Endothelial cell of umbilical vein (primary cell): Measurements from ENCODE around the gene ZNF791. TPM values are rescaled to one million over a fixed set of nuclear protein-coding genes. Genes with fewer than 3 reads are reported as not detected.

Experiments
- BruUV-seq: library from RNA; stranded (reverse); fragments of 400-500 nt; replicated peaks from 2 replicates; lab custom pipeline; 2021; lab: Mats Ljungman, UMichigan
- CTCF ChIA-PET: fragments of 300-600, 350-600 bp; sonication (Branson Sonifier 250); formaldehyde crosslinking; loops from one replicate; lab custom pipeline; 2021; ENCODE audit warnings: antibody characterized with exemption, inconsistent platforms; lab: Charles Lee
- POLR2A ChIA-PET: fragments of 300-600, 350-600 bp; sonication (Branson Sonifier 250); formaldehyde crosslinking; loops from one replicate; lab custom pipeline; 2021; ENCODE audit warnings: antibody characterized with exemption, inconsistent platforms; lab: Charles Lee
- DNase-seq: peaks from one replicate; pipeline ENCODE4 v3.0.0-alpha.2; 2011; ENCODE audit warnings: low read depth, low spot score
- FAIRE-seq: peaks from 2 replicates; lab custom pipeline; 2011; peaks lifted over from hg19 to GRCh38; lab: Jason Lieb, UNC
- H2AFZ ChIP-seq: 2 replicates; pipeline ENCODE4 v1.6.0; 2012; ENCODE audit warnings: low read depth, low read length, control low read depth, inconsistent platforms
- H3K27ac ChIP-seq: 2 replicates; pipeline ENCODE4 v1.5.1; 2011; ENCODE audit warnings: low read depth, mild to moderate bottlenecking, control low read depth, low read length, moderate library complexity; ENCODE audit not compliant: insufficient read depth
- H3K27me3 ChIP-seq, 2 experiments: 2 replicates each; pipeline versions ENCODE4 v1.6.0 to v1.6.1; 2011; ENCODE audit warnings: low read length in 2 of 2, mixed read lengths in 1 of 2; ENCODE audit not compliant: control insufficient read depth in 2 of 2, insufficient read depth in 2 of 2
- H3K36me3 ChIP-seq, 2 experiments: 2 replicates in 1 of 2; 3 replicates in 1 of 2; pipeline ENCODE4 v1.5.1; 2011; ENCODE audit warnings: low read length in 2 of 2, mild to moderate bottlenecking in 1 of 2, moderate library complexity in 1 of 2; ENCODE audit not compliant: control insufficient read depth in 2 of 2, insufficient read depth in 2 of 2; ENCODE audit errors: extremely low read depth in 1 of 2
- H3K4me1 ChIP-seq: 3 replicates; pipeline ENCODE4 v1.5.1; 2011; ENCODE audit warnings: mild to moderate bottlenecking, low read length; ENCODE audit not compliant: control insufficient read depth, insufficient read depth; ENCODE audit errors: extremely low read depth
- H3K4me2 ChIP-seq: 2 replicates; pipeline ENCODE4 v1.6.1; 2011; ENCODE audit warnings: low read length, control low read depth, mixed read lengths; ENCODE audit not compliant: insufficient read depth
- H3K4me3 ChIP-seq, 3 experiments: fragments of 200-600 bp in 1 of 3; sonication (generic), shearing (Covaris generic) in 1 of 3; replicated peaks in 1 of 3; 2 replicates each; pipeline ENCODE4 v1.5.1; 2011 to 2016; ENCODE audit warnings: control low read depth in 3 of 3, low read length in 3 of 3, mild to moderate bottlenecking in 2 of 3, inconsistent platforms in 1 of 3, low read depth in 1 of 3, moderate library complexity in 1 of 3; ENCODE audit not compliant: insufficient read depth in 1 of 3
- H3K79me2 ChIP-seq: 2 replicates; pipeline ENCODE4 v1.6.0; 2012; ENCODE audit warnings: low read length, inconsistent platforms; ENCODE audit not compliant: control insufficient read depth, insufficient read depth
- H3K9ac ChIP-seq: replicated peaks from 2 replicates; pipeline ENCODE3; 2011; ENCODE audit warnings: low read length, control low read depth; ENCODE audit not compliant: insufficient read depth; ENCODE audit errors: extremely low read depth
- H3K9me1 ChIP-seq: replicated peaks from 3 replicates; pipeline ENCODE4 v1.6.0; 2011; ENCODE audit warnings: mild to moderate bottlenecking, low read length; ENCODE audit not compliant: control insufficient read depth, insufficient read depth; ENCODE audit errors: extremely low read depth
- H3K9me3 ChIP-seq: replicated peaks from 2 replicates; pipeline ENCODE4 v1.5.1; 2012; ENCODE audit warnings: low read length, inconsistent platforms; ENCODE audit not compliant: control insufficient read depth, insufficient read depth
- H4K20me1 ChIP-seq: replicated peaks from 2 replicates; pipeline ENCODE3; 2011; ENCODE audit warnings: mild to moderate bottlenecking, low read length; ENCODE audit not compliant: control insufficient read depth, insufficient read depth; ENCODE audit errors: extremely low read depth
- EZH2 ChIP-seq: IDR thresholded peaks from 2 replicates; pipeline ENCODE4 v1.6.1; 2012; ENCODE audit warnings: borderline replicate concordance, low read depth, mild to moderate bottlenecking, moderate library complexity, low read length, inconsistent platforms; ENCODE audit not compliant: severe bottlenecking
- FOS ChIP-seq: IDR thresholded peaks from 2 replicates; pipeline ENCODE4 v1.6.1; 2011; ENCODE audit warnings: mild to moderate bottlenecking, low read length, moderate library complexity, borderline replicate concordance; ENCODE audit not compliant: insufficient read depth
- GATA2 ChIP-seq: IDR thresholded peaks from 2 replicates; pipeline ENCODE4 v1.7.0; 2011; ENCODE audit warnings: low read depth, mild to moderate bottlenecking, moderate library complexity, mixed read lengths, low read length; ENCODE audit not compliant: insufficient read length, insufficient read depth
- JUN ChIP-seq: IDR thresholded peaks from 2 replicates; pipeline ENCODE4 v1.6.1; 2011; ENCODE audit warnings: borderline replicate concordance, low read depth; ENCODE audit not compliant: insufficient read length, insufficient read depth
- MYC ChIP-seq: IDR thresholded peaks from one replicate; pipeline ENCODE4 v1.6.1; 2011; ENCODE audit warnings: mild to moderate bottlenecking, low read depth, low read length
- POLR2A ChIP-seq: IDR thresholded peaks from 2 replicates; pipeline ENCODE4 v1.6.1; 2012; ENCODE audit warnings: low read depth, mild to moderate bottlenecking, control low read depth, low read length
- POLR2AphosphoS5 ChIP-seq: IDR thresholded peaks from 2 replicates; pipeline ENCODE4 v1.6.1; 2012; ENCODE audit warnings: low read depth, mild to moderate bottlenecking, control low read depth, low read length, moderate library complexity; ENCODE audit not compliant: insufficient read depth
- dilution Hi-C: fragments of 300-500 bp; cut with MboI; formaldehyde crosslinking; loops from one replicate; pipeline ENCODE4 v1.15.0; 2019; ENCODE audit warnings: low sequenced_read_pairs; ENCODE audit not compliant: extremely low pct_ligation_motif_present
- intact Hi-C: fragments of 100-400 bp; cut with micrococcal nuclease; formaldehyde crosslinking; loops from one replicate; pipeline ENCODE4 v1.10.0; 2022
- polyA plus RNA-seq, 4 experiments: library from polyadenylated mRNA; depleted of rRNA in 3 of 4; stranded (reverse) in 3 of 4; unstranded in 1 of 4; fragments of >200 nt; gene quantifications; 2 replicates each; pipeline versions ENCODE4 v1.2.1 to v1.2.3, GENCODE V29; 2011 to 2012; ENCODE audit warnings: missing spikeins in 1 of 4
- total RNA-seq: library from RNA; stranded (reverse); gene quantifications from 2 replicates; pipeline ENCODE4 v1.2.3, GENCODE V29; 2021
- TF ChIP-seq, protein P1 (sequence below), 2 donors: IDR thresholded peaks; 1 replicate in 1 of 2; 2 replicates in 1 of 2; pipeline ENCODE4 v1.5.1; 2011; ENCODE audit warnings: low read length in 2 of 2, mild to moderate bottlenecking in 2 of 2, moderate library complexity in 2 of 2, control low read depth in 1 of 2, inconsistent platforms in 1 of 2, low read depth in 1 of 2; ENCODE audit not compliant: insufficient read depth in 1 of 2; ENCODE audit errors: extremely low read depth in 1 of 2
- TF ChIP-seq, protein P2 (sequence below): IDR thresholded peaks from 2 replicates; pipeline ENCODE4 v1.6.1; 2011; ENCODE audit not compliant: insufficient read depth, insufficient read length

Gene ZNF791
- total and polyA plus RNA-seq, 2 donors (not counting 3 experiments of a cell fraction or from before 2014, with no cell fraction given) = 8.3 to 21.8 TPM

DNA sequence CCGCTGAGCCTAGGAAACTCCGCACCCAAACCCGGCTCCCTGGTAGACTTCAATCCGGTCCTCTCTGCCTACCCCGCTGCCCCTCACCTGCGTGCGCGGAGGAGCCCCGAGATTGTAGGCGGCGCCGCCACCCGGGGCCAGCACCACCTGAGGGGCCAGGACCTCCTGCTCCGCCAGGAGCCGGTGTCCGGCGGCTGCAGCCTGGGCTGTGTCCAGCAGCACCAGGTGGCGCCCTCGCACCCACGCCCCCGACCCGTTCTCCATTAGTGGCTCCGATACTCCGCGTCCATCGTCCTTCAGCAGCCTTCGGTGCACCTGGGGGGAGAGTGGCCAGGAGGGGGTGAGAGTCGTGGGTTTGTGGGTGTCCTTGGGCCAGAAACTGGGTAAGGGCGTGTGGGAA is 37.4 kb downstream of the ZNF791 start:
- H3K9me1 ChIP-seq = no peaks in the 10 kb centered on the region
- no peak overlapping the region for H3K4me3 ChIP-seq
- no peaks in the 10 kb centered on the region for H3K27me3 ChIP-seq
- no peaks in the 10 kb centered on the region for H3K4me1 ChIP-seq
- no peaks in the 10 kb centered on the region for H3K36me3 ChIP-seq
- no peak overlapping the region for H3K27ac ChIP-seq
- POLR2A ChIA-PET = no interaction called here
- H4K20me1 ChIP-seq = no peaks in the 10 kb centered on the region
- intact Hi-C loops = no loop called here
- FAIRE-seq (no peak), DNase-seq (no peak)
- CTCF ChIA-PET = interaction anchor here (1.1 to 2.5 kb wide), 2 partner anchors 19 to 24 kb away, joined by 3 to 7 read pairs; partner anchors contain the start of genes MAN2B1 and WDR83
- no peaks in the 10 kb centered on the region for H3K9me3 ChIP-seq
- H2AFZ ChIP-seq = peak overlapping the region; percentile 72
- H3K79me2 ChIP-seq = no peaks in the 10 kb centered on the region
- TF ChIP-seq, protein P1, sequence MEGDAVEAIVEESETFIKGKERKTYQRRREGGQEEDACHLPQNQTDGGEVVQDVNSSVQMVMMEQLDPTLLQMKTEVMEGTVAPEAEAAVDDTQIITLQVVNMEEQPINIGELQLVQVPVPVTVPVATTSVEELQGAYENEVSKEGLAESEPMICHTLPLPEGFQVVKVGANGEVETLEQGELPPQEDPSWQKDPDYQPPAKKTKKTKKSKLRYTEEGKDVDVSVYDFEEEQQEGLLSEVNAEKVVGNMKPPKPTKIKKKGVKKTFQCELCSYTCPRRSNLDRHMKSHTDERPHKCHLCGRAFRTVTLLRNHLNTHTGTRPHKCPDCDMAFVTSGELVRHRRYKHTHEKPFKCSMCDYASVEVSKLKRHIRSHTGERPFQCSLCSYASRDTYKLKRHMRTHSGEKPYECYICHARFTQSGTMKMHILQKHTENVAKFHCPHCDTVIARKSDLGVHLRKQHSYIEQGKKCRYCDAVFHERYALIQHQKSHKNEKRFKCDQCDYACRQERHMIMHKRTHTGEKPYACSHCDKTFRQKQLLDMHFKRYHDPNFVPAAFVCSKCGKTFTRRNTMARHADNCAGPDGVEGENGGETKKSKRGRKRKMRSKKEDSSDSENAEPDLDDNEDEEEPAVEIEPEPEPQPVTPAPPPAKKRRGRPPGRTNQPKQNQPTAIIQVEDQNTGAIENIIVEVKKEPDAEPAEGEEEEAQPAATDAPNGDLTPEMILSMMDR (IDR thresholded peaks at IDR 0.05; ENCODE audit: extremely low read depth in 1 of 2, insufficient read depth in 1 of 2, low read depth in 1 of 2, low read length in 2 of 2) = peak; percentile 23 to 52
- no peak for TF ChIP-seq MYC
- no peak overlapping the region for H3K9ac ChIP-seq
- H3K4me2 ChIP-seq = peak overlapping the region; percentile 30
- dilution Hi-C loops = no loop called here
- BruUV-seq = no TSS peak

DNA sequence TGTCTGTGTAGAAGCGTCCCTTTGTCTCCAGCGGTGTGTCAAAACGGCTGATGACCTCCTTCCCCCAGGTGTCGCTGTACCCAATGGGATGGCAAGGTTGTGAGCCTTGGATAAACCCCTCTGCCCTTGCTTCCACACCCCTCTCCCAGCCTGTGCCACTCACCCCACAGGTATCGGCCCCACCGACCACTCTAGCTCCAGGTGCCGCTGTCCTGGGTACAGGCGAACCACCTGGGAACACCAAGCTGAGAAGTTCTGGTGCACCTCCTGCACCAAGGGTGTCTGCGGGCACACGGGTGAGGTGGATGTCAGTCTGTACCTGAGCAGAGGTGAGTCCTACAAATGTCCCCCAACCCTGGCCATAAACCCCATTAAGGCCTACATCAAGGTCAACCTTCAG is 39.2 kb downstream of the ZNF791 start:
- intact Hi-C loops = no loop called here
- no peaks in the 10 kb centered on the region for H4K20me1 ChIP-seq
- no peaks in the 10 kb centered on the region for H3K4me1 ChIP-seq
- H3K27me3 ChIP-seq = no peaks in the 10 kb centered on the region
- no peak for FAIRE-seq
- H3K27ac ChIP-seq = no peak overlapping the region
- ChIA-PET POLR2A (no interaction called here), CTCF (interaction anchor here (0.6 to 2.5 kb wide), 3 partner anchors 10 to 725 kb away, joined by 3 to 10 read pairs (median 7); partner anchors contain the start of genes MAN2B1, WDR83 and ZNF700)
- H3K36me3 ChIP-seq = no peaks in the 10 kb centered on the region
- no peaks in the 10 kb centered on the region for H3K79me2 ChIP-seq
- no peak overlapping the region for H3K4me3 ChIP-seq
- H2AFZ ChIP-seq = no peak overlapping the region
- no peak for DNase-seq
- H3K4me2 ChIP-seq = no peak overlapping the region
- H3K9me1 ChIP-seq = no peaks in the 10 kb centered on the region
- no TSS peak for BruUV-seq
- H3K9me3 ChIP-seq = no peaks in the 10 kb centered on the region
- H3K9ac ChIP-seq = no peak overlapping the region
- dilution Hi-C loops = no loop called here
- TF ChIP-seq MYC (no peak), EZH2 (no peak), FOS (no peak), POLR2AphosphoS5 (no peak), GATA2 (no peak), POLR2A (no peak), JUN (no peak)
- TF ChIP-seq, protein P1 (IDR thresholded peaks at IDR 0.05; ENCODE audit: extremely low read depth in 1 of 2, insufficient read depth in 1 of 2, low read depth in 1 of 2, low read length in 2 of 2) = no peak
- TF ChIP-seq, protein P2, sequence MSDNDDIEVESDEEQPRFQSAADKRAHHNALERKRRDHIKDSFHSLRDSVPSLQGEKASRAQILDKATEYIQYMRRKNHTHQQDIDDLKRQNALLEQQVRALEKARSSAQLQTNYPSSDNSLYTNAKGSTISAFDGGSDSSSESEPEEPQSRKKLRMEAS = no peak
